Vagina (tissue), 2 donors: ENCODE data around the gene P2RY4.

Experiments used
- CTCF ChIP-seq, 3 experiments: fragments of 450-650 bp in 2 of 3; fragments of 200-600 bp in 1 of 3; sonication (generic) in 1 of 3; IDR thresholded peaks; one replicate each; pipeline ENCODE4 v1.5.1; 2017 to 2019; ENCODE audit warnings: antibody characterized with exemption in 3 of 3, mild to moderate bottlenecking in 2 of 3, moderate library complexity in 2 of 3
- POLR2A ChIP-seq, 2 donors: fragments of 450-650 bp; IDR thresholded peaks; one replicate each; pipeline ENCODE4 v1.6.1; 2017; ENCODE audit warnings: antibody characterized with exemption in 2 of 2, mild to moderate bottlenecking in 2 of 2, moderate library complexity in 2 of 2
- POLR2AphosphoS5 ChIP-seq, 2 donors: sonication (generic); formaldehyde crosslinking; IDR thresholded peaks; one replicate each; pipeline ENCODE4 v1.9.0; 2017; ENCODE audit warnings: antibody characterized with exemption in 2 of 2, mild to moderate bottlenecking in 2 of 2, low read depth in 1 of 2; ENCODE audit not compliant: insufficient read depth in 1 of 2

GRCh38 chrX:70289168-70289792 lies 29.3 kb upstream of the P2RY4 start:
- TF ChIP-seq CTCF (IDR thresholded peaks at IDR 0.05) (no peak), POLR2AphosphoS5 (IDR thresholded peaks at IDR 0.05; ENCODE audit: insufficient read depth in 1 of 2, low read depth in 1 of 2) (no peak), POLR2A (IDR thresholded peaks at IDR 0.05) (no peak)
